ENCODE data around the gene IGSF1.

IGSF1 gene, protein sequence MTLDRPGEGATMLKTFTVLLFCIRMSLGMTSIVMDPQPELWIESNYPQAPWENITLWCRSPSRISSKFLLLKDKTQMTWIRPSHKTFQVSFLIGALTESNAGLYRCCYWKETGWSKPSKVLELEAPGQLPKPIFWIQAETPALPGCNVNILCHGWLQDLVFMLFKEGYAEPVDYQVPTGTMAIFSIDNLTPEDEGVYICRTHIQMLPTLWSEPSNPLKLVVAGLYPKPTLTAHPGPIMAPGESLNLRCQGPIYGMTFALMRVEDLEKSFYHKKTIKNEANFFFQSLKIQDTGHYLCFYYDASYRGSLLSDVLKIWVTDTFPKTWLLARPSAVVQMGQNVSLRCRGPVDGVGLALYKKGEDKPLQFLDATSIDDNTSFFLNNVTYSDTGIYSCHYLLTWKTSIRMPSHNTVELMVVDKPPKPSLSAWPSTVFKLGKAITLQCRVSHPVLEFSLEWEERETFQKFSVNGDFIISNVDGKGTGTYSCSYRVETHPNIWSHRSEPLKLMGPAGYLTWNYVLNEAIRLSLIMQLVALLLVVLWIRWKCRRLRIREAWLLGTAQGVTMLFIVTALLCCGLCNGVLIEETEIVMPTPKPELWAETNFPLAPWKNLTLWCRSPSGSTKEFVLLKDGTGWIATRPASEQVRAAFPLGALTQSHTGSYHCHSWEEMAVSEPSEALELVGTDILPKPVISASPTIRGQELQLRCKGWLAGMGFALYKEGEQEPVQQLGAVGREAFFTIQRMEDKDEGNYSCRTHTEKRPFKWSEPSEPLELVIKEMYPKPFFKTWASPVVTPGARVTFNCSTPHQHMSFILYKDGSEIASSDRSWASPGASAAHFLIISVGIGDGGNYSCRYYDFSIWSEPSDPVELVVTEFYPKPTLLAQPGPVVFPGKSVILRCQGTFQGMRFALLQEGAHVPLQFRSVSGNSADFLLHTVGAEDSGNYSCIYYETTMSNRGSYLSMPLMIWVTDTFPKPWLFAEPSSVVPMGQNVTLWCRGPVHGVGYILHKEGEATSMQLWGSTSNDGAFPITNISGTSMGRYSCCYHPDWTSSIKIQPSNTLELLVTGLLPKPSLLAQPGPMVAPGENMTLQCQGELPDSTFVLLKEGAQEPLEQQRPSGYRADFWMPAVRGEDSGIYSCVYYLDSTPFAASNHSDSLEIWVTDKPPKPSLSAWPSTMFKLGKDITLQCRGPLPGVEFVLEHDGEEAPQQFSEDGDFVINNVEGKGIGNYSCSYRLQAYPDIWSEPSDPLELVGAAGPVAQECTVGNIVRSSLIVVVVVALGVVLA (N-terminal part only)

DNA sequence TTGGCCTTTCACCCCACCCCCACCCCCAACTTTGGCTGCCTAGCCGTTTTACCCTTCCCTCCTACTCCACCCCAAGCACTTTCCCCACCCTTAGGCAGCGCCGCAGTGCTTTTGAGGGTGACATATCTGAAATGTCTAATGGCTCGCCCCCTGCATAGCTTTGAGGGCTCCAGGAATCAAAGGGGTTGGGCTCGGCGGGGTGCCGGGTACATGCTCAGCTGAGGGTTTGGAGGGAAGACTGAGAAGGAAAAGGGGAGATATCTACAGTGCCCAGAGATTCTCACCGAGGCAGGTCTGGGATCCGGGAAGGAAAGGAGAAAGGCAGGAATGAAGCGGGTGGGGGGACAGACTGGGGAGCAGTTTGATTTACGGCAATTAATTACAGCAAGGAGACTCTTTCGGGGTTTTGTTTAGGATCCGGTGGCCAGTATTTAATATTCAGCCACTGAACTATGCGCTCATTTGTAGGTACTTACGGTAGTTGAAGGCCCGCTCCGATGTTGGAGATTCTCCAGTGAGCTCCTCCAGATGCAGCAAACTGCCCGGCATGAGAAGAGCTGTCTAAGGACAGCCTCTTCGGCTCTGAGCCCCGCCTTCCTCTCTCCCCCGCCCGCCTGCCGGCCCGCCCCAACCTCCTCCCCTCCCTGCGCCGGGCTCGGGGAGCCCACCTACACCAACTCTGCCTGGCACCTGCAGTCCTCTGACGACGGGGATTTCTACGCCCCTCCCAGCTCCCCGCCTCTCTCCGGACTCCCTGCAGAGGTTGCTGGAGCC lies at the start of gene IGSF1:
TSS of gene IGSF1 (minus strand) at position 569 of the 774 bp plus-strand sequence. CDS start 2,632 bp downstream, outside the sequence.
- no peak for DNase-seq (ENCODE audit: low read depth)

GRCh38 chrX:131332331-131332730 lies 43.2 kb upstream of the IGSF1 start:
- DNase-seq (ENCODE audit: low read depth): no peak

DNA sequence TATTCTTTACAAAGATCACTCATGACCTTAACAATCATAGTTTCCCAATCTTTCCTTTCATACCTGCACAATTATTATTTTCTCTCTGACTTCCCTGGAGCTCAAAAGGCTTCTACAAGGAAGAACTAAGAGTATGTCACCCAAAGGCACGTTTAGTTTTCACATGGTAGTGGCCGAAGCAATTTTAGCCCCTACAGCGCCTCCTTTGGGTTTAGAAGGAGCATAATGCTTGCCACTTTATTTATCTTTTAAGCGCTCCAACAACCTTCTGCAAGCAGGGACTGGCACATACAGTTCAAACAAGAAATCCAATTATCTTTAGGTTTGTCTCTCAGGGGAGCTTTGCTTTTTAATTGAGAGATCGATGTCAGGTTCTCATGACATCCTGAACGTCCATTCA lies 42.0 kb upstream of the IGSF1 start:
- DNase-seq (ENCODE audit: low read depth): no peak

GRCh38 chrX:131330735-131331134 lies 41.6 kb upstream of the IGSF1 start:
- DNase-seq (ENCODE audit: low read depth): no peak

DNA sequence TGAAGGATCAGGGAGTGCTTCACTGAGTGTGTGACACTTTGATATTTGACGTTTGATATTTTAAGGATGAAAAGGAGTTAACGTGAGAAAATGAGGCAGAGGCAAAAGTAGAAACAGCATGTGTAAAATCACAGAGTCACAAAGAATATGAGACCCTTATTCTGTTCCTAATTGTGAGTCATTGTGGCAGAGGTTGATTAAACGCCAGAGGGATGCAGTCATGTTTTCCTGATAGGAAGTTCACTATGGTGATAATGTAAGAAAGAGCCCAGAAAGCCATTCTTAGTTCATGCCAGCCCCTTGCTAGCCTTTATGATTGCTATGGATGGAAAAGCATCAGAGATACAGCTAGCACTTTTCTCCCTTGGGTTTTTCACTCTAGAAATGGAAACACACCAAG lies 33.5 kb upstream of the IGSF1 start:
- DNase-seq (ENCODE audit: low read depth): no peak

GRCh38 chrX:131317326-131317725 lies 28.2 kb upstream of the IGSF1 start:
- no peak for DNase-seq (ENCODE audit: low read depth)

- DNase-seq (ENCODE audit: low read depth): no peak
Measured at GRCh38 chrX:131316260-131316659, 27.2 kb upstream of the IGSF1 start.

GRCh38 chrX:131308980-131309379 lies 19.9 kb upstream of the IGSF1 start:
- DNase-seq (ENCODE audit: low read depth): no peak

DNA sequence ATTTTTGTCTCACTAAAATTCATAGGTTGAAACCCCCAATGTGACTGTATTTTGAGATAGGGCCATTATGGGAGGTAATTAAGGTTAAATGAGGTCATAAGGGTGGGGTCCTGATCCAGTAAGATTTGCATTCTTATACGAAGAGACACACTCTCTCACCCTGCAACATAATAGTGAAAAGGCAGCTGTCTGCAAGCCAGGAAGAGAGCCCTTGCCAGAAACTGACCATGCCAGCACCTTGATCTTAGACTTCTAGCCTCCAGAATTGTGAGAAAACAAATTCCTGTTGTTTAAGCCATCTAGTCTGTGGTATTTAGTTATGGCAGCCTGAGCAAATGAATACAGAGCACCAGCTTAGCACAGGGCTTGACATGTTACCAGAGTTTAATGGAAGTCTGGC lies 17.5 kb upstream of the IGSF1 start:
- DNase-seq (ENCODE audit: low read depth): no peak

DNA sequence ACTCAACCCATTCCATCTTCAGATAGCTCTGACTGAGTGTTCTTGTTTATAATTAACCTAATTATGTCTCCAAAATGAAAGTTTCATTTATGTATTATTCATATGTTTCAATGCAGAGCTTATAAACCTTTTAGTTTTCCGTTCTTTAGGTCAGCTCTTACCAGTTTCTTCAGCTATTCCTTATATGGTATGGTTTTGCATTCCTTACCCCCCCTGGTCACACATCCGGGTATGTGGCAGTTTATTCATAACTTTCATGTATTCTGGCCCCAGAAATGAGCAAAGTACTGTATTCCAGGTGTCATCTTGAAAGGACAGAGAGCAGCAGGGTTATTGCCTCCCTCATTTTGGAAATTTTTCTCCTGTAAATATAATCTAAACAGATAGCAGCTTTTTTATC lies 16.8 kb upstream of the IGSF1 start:
- DNase-seq (ENCODE audit: low read depth): no peak

- no peak for DNase-seq (ENCODE audit: low read depth)
Measured at GRCh38 chrX:131302701-131303100, 13.6 kb upstream of the IGSF1 start.

DNA sequence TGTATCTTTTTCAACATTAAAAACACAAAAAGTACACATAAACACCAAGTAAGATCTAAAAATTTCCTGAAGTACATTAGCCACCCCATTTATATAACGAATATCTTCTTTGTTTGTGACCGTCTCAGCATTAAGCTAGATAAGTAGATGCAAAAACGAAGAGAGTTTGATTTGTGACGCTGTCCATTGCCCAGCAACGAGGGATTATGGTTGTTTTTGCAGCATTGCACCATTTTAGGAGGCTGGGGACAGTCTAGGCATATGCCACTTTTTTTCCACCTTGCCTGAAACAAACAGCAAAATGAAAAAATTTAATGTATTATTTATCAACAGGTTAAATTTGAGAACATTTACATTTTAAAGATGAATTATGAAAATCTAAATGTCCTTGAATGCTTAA lies 12.0 kb upstream of the IGSF1 start:
- no peak for DNase-seq (ENCODE audit: low read depth)

DNA sequence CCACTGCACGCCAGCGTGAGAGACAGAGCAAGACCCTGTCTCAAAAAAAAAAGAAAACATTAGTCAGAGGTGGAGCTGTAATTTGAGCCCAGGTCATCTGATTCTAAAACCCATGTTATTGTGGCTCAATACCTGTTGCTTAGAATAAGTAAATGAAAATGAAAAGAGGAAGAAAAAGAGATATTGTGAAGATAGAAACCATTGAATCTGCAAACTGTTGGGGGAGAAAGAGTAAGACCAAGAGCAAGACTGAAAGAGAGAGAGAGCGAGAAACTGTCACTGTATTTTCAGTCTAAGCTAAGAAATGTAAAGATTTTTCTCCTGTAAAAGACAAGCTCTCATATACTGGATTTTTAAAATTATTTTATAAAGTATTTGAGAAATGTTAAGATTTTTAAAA lies 9.7 kb upstream of the IGSF1 start:
- DNase-seq (ENCODE audit: low read depth): no peak

DNA sequence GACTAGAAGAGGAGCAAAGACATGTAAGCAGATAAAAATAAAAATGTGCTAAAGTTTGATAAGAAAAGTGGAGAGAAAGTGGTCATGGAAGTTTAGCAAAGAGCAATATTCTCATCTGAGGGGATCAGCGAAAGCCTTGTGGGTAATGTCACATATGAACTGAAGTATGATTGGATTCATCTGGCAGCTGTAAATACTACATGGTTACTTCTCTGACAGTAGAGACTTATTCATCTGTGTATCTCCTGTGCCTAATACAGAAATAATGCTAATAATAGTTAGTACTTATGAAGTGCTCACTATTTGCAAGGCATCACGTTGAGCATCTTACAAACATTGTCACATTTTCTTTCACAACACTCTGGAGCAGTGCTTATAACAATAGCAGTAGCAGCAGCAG lies 8.9 kb upstream of the IGSF1 start:
- no peak for DNase-seq (ENCODE audit: low read depth)

DNA sequence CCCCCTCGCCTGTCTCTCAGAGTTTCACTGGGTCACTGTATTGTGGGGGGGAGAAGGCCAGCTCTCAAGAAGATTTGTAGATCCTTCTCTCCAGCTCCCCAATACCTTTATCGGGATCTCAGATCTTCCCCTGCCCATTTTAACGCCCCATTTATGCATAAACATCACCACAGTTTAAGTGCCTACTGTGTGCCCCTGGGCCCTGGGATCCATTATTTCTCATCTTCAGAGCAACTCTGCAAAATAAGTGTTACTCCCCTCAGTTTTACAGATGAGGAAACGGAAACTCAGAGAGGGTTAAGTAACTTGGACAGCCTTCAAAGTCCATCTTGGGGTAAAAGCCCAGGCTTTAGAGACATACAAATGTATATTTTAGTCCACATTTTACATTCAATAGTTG lies 421 bp upstream of the IGSF1 start:
- DNase-seq (ENCODE audit: low read depth): no peak

DNA sequence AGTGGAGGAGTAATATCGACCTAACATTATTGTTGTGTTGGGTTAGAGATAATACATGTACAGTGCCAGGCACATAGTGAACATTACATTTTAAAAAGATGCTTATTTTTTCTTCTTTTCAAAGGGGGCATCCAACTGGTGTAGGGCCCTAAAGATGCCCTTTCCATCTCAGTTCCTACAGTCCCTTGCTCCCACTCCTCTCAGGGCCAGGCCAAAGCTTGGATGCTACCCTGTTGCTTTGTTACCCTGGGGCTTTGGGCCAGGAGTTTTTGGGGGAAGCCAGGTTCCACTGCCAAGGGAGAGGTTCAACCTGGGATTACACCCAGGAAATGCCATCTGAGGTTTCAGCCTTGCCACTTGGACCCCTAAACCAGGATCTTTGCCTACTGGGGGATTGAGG lies 918 bp downstream of the IGSF1 start:
- no peak for DNase-seq (ENCODE audit: low read depth)

- DNase-seq (ENCODE audit: low read depth): no peak
Measured at GRCh38 chrX:131287560-131288179, 1.4 kb downstream of the IGSF1 start.

GRCh38 chrX:131279617-131280016 lies 9.5 kb downstream of the IGSF1 start:
- no peak for DNase-seq (ENCODE audit: low read depth)

DNA sequence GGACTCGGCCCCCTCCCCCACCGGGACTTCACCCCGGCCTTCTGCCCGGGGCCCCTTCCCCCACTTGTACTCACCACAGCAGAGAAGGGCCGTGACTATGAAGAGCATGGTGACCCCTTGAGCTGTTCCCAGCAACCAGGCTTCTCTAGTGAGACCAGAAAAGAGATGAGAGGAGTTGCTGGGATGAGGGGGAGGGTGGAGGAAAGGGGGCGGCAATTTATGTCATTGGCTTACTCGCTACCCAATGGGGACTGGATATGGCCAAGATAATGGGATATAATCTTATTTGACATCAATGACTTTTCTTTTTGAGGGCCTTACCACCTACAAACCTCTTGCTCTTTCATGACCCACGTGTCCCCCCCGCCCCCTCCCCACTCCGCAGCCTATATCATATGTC lies 9.9 kb downstream of the IGSF1 start:
- DNase-seq (ENCODE audit: low read depth): no peak

DNA sequence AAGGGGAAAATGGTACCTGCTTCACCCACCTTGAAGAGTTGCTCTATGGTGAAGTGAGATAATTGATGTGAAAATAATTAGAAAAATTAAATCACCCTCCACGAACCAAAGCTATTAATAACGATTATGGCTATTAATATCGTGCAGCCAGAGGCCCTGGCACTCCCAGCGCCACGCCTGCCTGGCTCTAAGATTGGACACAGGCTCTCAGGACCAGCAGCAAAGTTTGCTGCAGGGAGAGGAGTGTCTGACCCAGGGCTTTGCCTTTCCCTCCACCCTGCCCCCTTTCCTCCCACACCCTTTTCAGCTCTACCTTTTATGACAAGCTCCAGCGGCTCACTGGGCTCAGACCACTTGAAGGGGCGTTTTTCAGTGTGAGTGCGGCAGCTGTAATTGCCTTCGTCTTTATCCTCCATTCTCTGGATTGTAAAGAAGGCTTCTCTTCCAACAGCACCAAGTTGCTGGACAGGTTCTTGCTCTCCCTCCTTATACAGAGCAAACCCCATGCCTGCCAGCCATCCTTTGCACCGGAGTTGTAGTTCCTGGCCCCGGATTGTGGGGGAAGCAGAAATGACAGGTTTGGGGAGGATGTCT lies 11.5 kb downstream of the IGSF1 start:
- no peak for DNase-seq (ENCODE audit: low read depth)

DNA sequence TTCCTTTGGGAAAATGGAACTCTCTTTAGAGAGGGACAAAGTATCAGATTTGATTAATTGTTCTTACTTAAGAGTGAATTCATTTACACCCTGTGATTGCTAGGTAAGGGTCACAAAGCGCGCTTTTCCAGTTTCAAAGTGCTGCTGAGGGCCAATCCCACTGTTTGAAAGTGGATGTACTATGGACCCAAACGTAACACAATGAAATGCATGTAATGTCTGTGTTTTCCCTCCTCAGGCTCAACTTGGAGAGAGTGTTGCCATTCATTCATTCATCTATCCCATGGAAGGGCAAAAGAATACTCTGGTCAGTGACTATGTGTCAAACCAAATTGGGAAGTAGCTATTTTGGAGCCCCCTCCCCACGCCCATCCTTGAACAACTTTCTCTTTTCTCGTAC lies 16.1 kb downstream of the IGSF1 start:
- DNase-seq (ENCODE audit: low read depth): no peak
